CD8-positive, alpha-beta memory T cell (primary cell): Measurements from ENCODE around the gene NHLH2. TPM values are rescaled to one million over a fixed set of nuclear protein-coding genes. Genes with fewer than 3 reads are reported as not detected.
A peak's percentile ranks its signal among the peaks of the same experiment; 100 is the strongest.

Source experiments
- CTCF ChIA-PET: fragments of 350-600 bp; sonication (Branson Sonifier 250); formaldehyde crosslinking; loops from one replicate; lab custom pipeline; 2021; ENCODE audit warnings: antibody characterized with exemption; lab: Charles Lee
- POLR2A ChIA-PET: fragments of 350-600 bp; sonication (Branson Sonifier 250); formaldehyde crosslinking; loops from one replicate; lab custom pipeline; 2021; ENCODE audit warnings: antibody characterized with exemption; lab: Charles Lee
- DNase-seq, 5 donors: peaks; one replicate each; pipeline versions ENCODE4 v3.0.0 to v3.0.0-alpha.2; 2020 to 2022; ENCODE audit warnings: mixed read lengths in 1 of 5
- H3K27ac ChIP-seq: one replicate; pipeline ENCODE4 v1.7.0; 2013; ENCODE audit warnings: low read depth, mild to moderate bottlenecking, low read length, moderate library complexity
- H3K27me3 ChIP-seq: 2 replicates; pipeline ENCODE4 v1.7.0; 2013; ENCODE audit warnings: low read length, mild to moderate bottlenecking; ENCODE audit not compliant: insufficient read depth, poor library complexity, severe bottlenecking
- H3K36me3 ChIP-seq: 2 replicates; pipeline ENCODE4 v1.7.0; 2013; ENCODE audit warnings: mild to moderate bottlenecking, low read length, moderate library complexity; ENCODE audit not compliant: insufficient read depth
- H3K4me1 ChIP-seq: 2 replicates; pipeline ENCODE4 v1.7.0; 2013; ENCODE audit warnings: mild to moderate bottlenecking, low read length, moderate library complexity; ENCODE audit not compliant: insufficient read depth
- H3K4me3 ChIP-seq: 2 replicates; pipeline ENCODE4 v1.7.0; 2013; ENCODE audit warnings: mild to moderate bottlenecking, low read length
- H3K9me3 ChIP-seq: 2 replicates; pipeline ENCODE4 v1.7.0; 2013; ENCODE audit warnings: mild to moderate bottlenecking, low read length
- H3K27ac Mint-ChIP-seq, 8 donors: one replicate each; pipeline ENCODE4 v1.8.0; 2020 to 2021; ENCODE audit warnings: mixed read lengths in 8 of 8, mild to moderate bottlenecking in 6 of 8, inconsistent platforms in 3 of 8, moderate library complexity in 3 of 8
- H3K27me3 Mint-ChIP-seq, 2 donors: one replicate each; pipeline ENCODE4 v1.8.0; 2020 to 2021; ENCODE audit warnings: mixed read lengths in 2 of 2, mild to moderate bottlenecking in 1 of 2, moderate library complexity in 1 of 2
- H3K36me3 Mint-ChIP-seq, 3 donors: one replicate each; pipeline ENCODE4 v1.8.0; 2020 to 2021; ENCODE audit warnings: mixed read lengths in 3 of 3, inconsistent platforms in 1 of 3, mild to moderate bottlenecking in 1 of 3
- H3K4me1 Mint-ChIP-seq, 3 donors: one replicate each; pipeline ENCODE4 v1.8.0; 2020 to 2021; ENCODE audit warnings: mixed read lengths in 3 of 3, inconsistent platforms in 1 of 3, mild to moderate bottlenecking in 1 of 3
- H3K4me3 Mint-ChIP-seq, 7 donors: one replicate each; pipeline ENCODE4 v1.8.0; 2020 to 2021; ENCODE audit warnings: mixed read lengths in 7 of 7, mild to moderate bottlenecking in 6 of 7, moderate library complexity in 4 of 7, inconsistent platforms in 2 of 7
- H3K9me3 Mint-ChIP-seq, 5 donors: one replicate each; pipeline ENCODE4 v1.8.0; 2020 to 2022; ENCODE audit warnings: mixed read lengths in 5 of 5, mild to moderate bottlenecking in 3 of 5, moderate library complexity in 2 of 5, inconsistent platforms in 1 of 5
- polyA plus RNA-seq: library from polyadenylated mRNA; unstranded; fragments of 300-500 nt; fragmentation: Illumina TruSeq; gene quantifications from one replicate; pipeline ENCODE4 v1.2.3, GENCODE V29; 2021
- total RNA-seq, 2 experiments: library from RNA; stranded (reverse); gene quantifications; one replicate each; pipeline ENCODE4 v1.2.3, GENCODE V29; 2021

NHLH2 gene
- total and polyA plus RNA-seq, 3 experiments from 2014 or later, result not detected

DNA sequence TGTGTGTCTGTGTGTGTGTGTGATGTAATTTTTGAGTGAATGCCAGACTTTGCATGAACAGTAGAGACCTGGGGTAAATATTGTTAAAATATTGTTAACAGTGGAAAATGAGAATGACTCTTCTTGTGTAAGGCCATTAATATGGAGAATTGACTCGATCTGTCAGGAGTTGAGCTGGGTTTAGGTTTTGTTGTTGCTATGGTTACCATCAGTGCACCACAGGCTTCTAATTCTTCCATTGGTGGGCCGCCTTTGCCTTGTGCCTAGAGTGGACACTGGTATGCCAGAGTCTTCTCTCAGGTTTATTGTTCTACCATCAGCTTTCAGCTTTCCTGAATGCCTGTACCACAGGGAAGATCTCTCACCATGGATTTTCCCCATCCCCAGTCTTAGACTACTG, 10.0 kb upstream of the NHLH2 start:
- H3K4me1 ChIP-seq, result no peaks in the 10 kb centered on the region
- H3K36me3 Mint-ChIP-seq, result no peaks in the 10 kb centered on the region
- DNase-seq, result no peak
- no peak overlapping the region for H3K4me3 ChIP-seq
- no peak overlapping the region for H3K27ac ChIP-seq
- peaks cover 4 to 19% (median 11%) of the 10 kb centered on the region in 5 donors for H3K9me3 Mint-ChIP-seq
- H3K27ac Mint-ChIP-seq, result no peak overlapping the region
- peaks cover 13 to 32% of the 10 kb centered on the region in 2 donors for H3K27me3 Mint-ChIP-seq
- H3K36me3 ChIP-seq, result no peaks in the 10 kb centered on the region
- H3K4me1 Mint-ChIP-seq, result no peaks in the 10 kb centered on the region
- ChIA-PET POLR2A (no interaction called here), CTCF (no interaction called here)
- H3K27me3 ChIP-seq, result no peaks in the 10 kb centered on the region
- H3K4me3 Mint-ChIP-seq, result no peak overlapping the region
- no peaks in the 10 kb centered on the region for H3K9me3 ChIP-seq

DNA sequence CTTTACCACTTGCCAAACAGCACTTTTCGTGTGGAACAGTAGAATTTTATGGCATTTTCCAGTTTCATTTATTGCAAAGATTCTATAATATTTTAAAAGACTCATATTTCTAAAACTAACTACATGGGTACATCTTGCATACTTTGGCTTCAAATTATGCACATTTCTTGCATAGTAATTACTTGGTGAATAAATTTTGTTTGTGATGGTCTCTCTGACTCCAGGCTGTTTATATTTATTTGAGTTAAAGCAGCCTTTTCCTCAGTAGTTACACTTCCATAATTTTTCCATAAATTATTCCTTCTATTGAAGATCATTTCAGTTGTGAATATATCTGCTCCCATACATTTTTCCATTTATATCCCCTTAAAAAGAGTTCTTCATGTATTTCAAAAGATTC, 6.9 kb upstream of the NHLH2 start:
- no peaks in the 10 kb centered on the region for H3K27me3 ChIP-seq
- no peak overlapping the region for H3K27ac ChIP-seq
- H3K36me3 ChIP-seq, result no peaks in the 10 kb centered on the region
- H3K27ac Mint-ChIP-seq, result no peak overlapping the region
- H3K36me3 Mint-ChIP-seq, result no peaks in the 10 kb centered on the region
- H3K4me3 ChIP-seq, result no peak overlapping the region
- ChIA-PET POLR2A (no interaction called here), CTCF (no interaction called here)
- no peaks in the 10 kb centered on the region for H3K4me1 ChIP-seq
- no peak overlapping the region for H3K4me3 Mint-ChIP-seq
- no peak for DNase-seq
- no peaks in the 10 kb centered on the region for H3K9me3 ChIP-seq
- no peaks in the 10 kb centered on the region for H3K4me1 Mint-ChIP-seq
- peaks cover 4 to 19% (median 11%) of the 10 kb centered on the region in 5 donors for H3K9me3 Mint-ChIP-seq
- H3K27me3 Mint-ChIP-seq, result peaks cover 11 to 48% of the 10 kb centered on the region in 2 donors

DNA sequence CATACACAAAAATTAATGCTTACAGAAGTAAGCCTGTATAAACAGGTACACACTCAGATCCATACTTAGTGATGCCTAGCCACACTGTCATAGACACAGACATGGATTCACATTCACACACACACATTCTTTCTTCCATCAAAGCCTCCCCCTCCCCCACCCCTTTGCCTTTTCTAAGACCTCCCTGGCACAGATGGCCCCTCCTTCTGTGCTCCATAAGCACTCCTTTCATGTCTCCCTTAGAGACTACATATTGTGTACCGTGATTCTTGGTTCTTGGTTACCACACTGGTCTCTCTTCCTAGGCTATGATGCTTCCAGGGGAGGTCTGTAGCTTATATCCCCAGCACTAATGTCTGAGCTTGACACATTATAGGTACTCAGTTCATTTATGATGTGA, 2.0 kb upstream of the NHLH2 start:
- Histone ChIP-seq H3K27ac (no peak overlapping the region), H3K4me1 (no peaks in the 10 kb centered on the region), H3K4me3 (no peak overlapping the region), H3K9me3 (no peaks in the 10 kb centered on the region), H3K27me3 (peaks cover 18% of the 10 kb centered on the region), H3K36me3 (no peaks in the 10 kb centered on the region)
- H3K4me1 Mint-ChIP-seq, result peaks cover 2 to 10% (median 8%) of the 10 kb centered on the region in 3 donors
- H3K9me3 Mint-ChIP-seq, result peaks cover 0 to 2% (median 0%) of the 10 kb centered on the region in 5 donors
- DNase-seq, result no peak
- CTCF ChIA-PET, result no interaction called here
- POLR2A ChIA-PET, result no interaction called here
- no peak overlapping the region for H3K27ac Mint-ChIP-seq
- H3K4me3 Mint-ChIP-seq, result no peak overlapping the region
- H3K36me3 Mint-ChIP-seq, result no peaks in the 10 kb centered on the region
- H3K27me3 Mint-ChIP-seq, result peaks cover 15 to 64% of the 10 kb centered on the region in 2 donors

DNA sequence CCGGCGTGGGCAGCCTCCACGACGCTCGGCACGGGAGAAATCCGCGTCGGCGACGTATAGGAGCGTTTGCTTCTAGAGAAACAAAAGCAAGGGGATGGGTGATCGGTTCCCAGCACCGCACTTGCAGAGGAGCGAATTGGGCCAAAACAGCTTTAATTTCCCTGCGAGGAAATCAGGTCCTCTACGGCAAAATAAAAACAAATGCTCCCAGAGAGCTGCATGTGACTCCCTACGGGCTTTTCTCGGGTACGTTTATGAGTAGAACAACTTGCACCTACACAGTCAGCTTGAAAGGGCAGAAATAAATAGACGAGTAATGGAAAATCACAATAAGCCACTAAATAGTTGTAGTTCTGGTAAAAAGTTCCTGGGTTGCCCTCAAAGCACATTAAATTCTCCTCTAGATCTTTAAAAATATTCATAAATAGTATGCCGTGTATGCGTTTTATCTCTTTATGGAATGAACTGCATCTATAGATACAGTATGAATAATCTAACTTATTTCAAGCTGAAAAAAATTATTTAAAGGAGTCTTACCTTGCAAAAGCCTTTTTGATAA, 1.2 kb downstream of the NHLH2 start:
- H3K27ac Mint-ChIP-seq, result no peak overlapping the region
- Histone ChIP-seq H3K4me1 (no peaks in the 10 kb centered on the region), H3K9me3 (no peaks in the 10 kb centered on the region), H3K36me3 (no peaks in the 10 kb centered on the region), H3K27me3 (peaks cover 18% of the 10 kb centered on the region), H3K4me3 (no peak overlapping the region), H3K27ac (no peak overlapping the region)
- H3K27me3 Mint-ChIP-seq, result peaks cover 23 to 78% of the 10 kb centered on the region in 2 donors
- DNase-seq, result no peak
- H3K4me1 Mint-ChIP-seq, result peaks cover 4 to 10% (median 8%) of the 10 kb centered on the region in 3 donors
- CTCF ChIA-PET, result no interaction called here
- POLR2A ChIA-PET, result no interaction called here
- H3K9me3 Mint-ChIP-seq, result peaks cover 0 to 2% (median 0%) of the 10 kb centered on the region in 5 donors
- no peaks in the 10 kb centered on the region for H3K36me3 Mint-ChIP-seq
- H3K4me3 Mint-ChIP-seq, result peak overlapping the region in 2 of 7 donors; percentile 28 to 29

DNA sequence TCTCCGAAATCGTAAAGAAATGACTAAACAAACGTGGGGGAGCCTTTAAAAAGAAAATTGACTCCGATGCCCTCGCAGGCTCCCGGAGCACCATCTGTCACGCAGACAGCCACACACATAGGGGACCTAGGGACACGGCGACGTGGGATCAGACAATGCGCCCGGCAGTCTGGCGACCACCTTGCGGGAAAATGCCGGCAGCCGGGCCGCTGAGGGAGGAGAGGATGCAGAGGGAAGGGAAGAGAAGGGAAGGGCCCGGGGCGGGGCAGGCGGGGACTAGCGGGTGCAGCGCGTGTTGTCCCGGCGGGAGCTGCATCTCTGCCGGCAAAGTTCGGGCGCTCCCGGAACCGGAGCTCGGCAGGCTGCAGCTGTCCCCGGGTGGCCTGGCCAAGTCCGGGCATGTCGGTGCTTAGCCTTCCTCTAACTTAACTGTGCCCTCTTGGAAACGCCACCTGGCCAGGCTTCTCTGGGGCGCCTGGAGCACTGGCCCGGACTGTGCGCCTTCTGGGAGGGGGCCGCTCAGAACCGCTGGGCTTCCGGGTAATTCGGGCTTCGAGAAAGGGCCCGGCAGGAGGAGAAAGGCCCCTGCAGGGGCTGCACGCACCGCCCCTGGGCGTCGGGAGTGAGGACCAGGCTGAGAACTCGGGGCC, 1.8 kb downstream of the NHLH2 start:
- ChIA-PET POLR2A (no interaction called here), CTCF (no interaction called here)
- Mint-ChIP-seq H3K9me3 (peaks cover 0 to 2% (median 0%) of the 10 kb centered on the region in 5 donors), H3K4me3 (peak overlapping the region in 6 of 7 donors; percentile 6 to 72 (median 60)), H3K4me1 (peaks cover 4 to 10% (median 8%) of the 10 kb centered on the region in 3 donors), H3K27me3 (peaks cover 21 to 78% of the 10 kb centered on the region in 2 donors), H3K27ac (no peak overlapping the region), H3K36me3 (no peaks in the 10 kb centered on the region)
- Histone ChIP-seq H3K27ac (no peak overlapping the region), H3K9me3 (no peaks in the 10 kb centered on the region), H3K4me3 (no peak overlapping the region), H3K4me1 (no peaks in the 10 kb centered on the region), H3K27me3 (peaks cover 18% of the 10 kb centered on the region), H3K36me3 (no peaks in the 10 kb centered on the region)
- no peak for DNase-seq

DNA sequence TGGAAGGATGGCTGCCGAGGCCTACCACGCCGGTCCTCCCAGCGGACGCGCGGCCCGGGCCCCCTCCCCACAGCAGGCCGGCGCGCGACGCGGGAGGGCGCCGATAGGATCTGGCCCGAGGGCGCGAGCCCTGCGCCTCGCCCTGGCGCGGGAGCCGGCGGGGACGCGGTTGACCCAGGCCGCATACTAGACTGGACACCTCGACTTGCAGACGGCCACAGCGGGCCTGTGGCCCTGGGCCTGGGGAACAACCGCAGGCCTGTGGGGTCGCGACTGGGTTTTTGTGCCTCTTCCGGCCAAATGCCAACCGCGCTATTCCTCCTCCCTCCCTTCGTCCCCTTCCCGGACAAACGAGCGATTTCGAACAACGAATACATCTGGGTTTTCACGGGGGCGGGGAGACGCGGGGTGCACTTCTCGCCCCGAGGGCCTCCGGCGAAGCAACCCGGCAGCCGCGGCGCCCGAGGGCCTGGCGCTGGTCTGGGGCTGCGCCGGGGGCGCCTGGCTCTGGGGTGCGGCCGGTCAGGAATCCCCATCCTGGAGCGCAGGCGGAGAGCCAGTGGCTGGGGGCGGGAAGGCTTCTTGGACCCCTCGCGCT, 2.4 kb downstream of the NHLH2 start:
- H3K9me3 Mint-ChIP-seq, result peaks cover 0 to 2% (median 0%) of the 10 kb centered on the region in 5 donors
- peaks cover 4 to 10% (median 8%) of the 10 kb centered on the region in 3 donors for H3K4me1 Mint-ChIP-seq
- DNase-seq, result no peak
- POLR2A ChIA-PET, result no interaction called here
- peaks cover 25 to 79% of the 10 kb centered on the region in 2 donors for H3K27me3 Mint-ChIP-seq
- Histone ChIP-seq H3K36me3 (no peaks in the 10 kb centered on the region), H3K27ac (no peak overlapping the region), H3K9me3 (no peaks in the 10 kb centered on the region), H3K27me3 (peaks cover 18% of the 10 kb centered on the region), H3K4me1 (no peaks in the 10 kb centered on the region), H3K4me3 (no peak overlapping the region)
- CTCF ChIA-PET, result no interaction called here
- no peaks in the 10 kb centered on the region for H3K36me3 Mint-ChIP-seq
- H3K4me3 Mint-ChIP-seq, result peak overlapping the region in 3 of 7 donors; percentile 57 to 72 (median 69)
- H3K27ac Mint-ChIP-seq, result no peak overlapping the region

DNA sequence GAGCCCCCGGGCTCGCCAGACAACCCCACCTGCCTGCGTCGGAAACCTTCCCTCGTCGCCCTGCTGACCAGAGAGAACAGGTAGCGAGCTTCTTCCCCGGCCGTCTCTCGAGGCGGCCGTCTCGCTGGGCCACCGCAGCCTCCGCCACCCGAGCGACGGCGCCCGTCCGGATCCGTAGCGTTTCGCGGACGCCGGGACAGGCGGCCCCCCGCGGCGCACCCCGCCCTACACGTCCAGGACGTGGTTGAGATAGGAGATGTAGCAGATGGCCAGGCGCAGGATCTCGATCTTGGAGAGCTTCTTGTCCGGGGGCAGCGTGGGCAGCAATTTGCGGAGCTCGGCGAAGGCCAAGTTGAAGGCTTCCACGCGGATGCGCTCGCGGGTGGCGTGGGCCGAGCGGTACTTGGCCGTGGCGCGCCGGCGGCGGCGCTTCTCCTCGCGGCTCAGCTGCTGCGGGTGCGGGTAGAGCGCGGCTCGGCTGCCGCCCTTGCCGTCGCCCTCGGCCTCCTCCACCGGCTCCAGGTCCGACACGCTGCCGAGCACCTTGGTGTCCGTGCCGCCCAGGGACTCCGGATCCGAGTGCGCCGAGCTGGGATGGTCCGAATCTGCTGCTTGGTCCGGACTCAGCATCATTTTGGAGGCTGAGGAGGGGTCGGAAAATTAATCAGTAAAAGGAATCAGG, 3.0 kb downstream of the NHLH2 start:
- H3K27ac ChIP-seq, result no peak overlapping the region
- POLR2A ChIA-PET, result no interaction called here
- H3K4me3 ChIP-seq, result no peak overlapping the region
- Mint-ChIP-seq H3K27ac (peak overlapping the region in 1 of 8 donors; percentile 24), H3K27me3 (peaks cover 31 to 80% of the 10 kb centered on the region in 2 donors), H3K4me1 (peaks cover 4 to 10% (median 8%) of the 10 kb centered on the region in 3 donors), H3K9me3 (peaks cover 0 to 2% (median 0%) of the 10 kb centered on the region in 5 donors), H3K36me3 (no peaks in the 10 kb centered on the region), H3K4me3 (no peak overlapping the region)
- peaks cover 18% of the 10 kb centered on the region for H3K27me3 ChIP-seq
- CTCF ChIA-PET, result no interaction called here
- no peak for DNase-seq
- no peaks in the 10 kb centered on the region for H3K36me3 ChIP-seq
- H3K4me1 ChIP-seq, result no peaks in the 10 kb centered on the region
- no peaks in the 10 kb centered on the region for H3K9me3 ChIP-seq

DNA sequence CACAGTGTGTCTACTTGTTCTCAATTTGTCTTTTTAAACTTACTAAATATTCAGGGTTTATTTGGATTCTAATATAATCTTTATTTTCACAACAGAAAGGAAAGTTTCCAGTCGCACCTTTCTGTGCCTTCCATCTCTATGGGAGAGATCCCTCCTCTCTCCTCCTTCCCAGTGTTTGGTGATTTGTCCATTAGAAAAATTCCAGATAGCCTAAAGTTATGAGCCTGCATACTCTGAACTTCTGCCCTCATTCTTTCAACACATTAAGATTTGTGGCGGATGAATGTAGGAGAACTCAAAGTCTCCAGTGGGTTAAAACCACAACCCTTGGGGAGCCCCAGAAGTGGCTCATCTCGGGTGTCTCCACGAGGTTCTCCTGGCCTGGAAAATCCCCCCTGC, 3.6 kb downstream of the NHLH2 start:
- Mint-ChIP-seq H3K4me3 (no peak overlapping the region), H3K27ac (peak overlapping the region in 1 of 8 donors; percentile 24), H3K36me3 (no peaks in the 10 kb centered on the region), H3K4me1 (peaks cover 4 to 10% (median 8%) of the 10 kb centered on the region in 3 donors), H3K9me3 (peaks cover 0 to 2% (median 0%) of the 10 kb centered on the region in 5 donors), H3K27me3 (peaks cover 35 to 80% of the 10 kb centered on the region in 2 donors)
- H3K27me3 ChIP-seq, result peaks cover 18% of the 10 kb centered on the region
- no peak overlapping the region for H3K4me3 ChIP-seq
- CTCF ChIA-PET, result no interaction called here
- DNase-seq, result no peak
- H3K9me3 ChIP-seq, result no peaks in the 10 kb centered on the region
- H3K4me1 ChIP-seq, result no peaks in the 10 kb centered on the region
- no peak overlapping the region for H3K27ac ChIP-seq
- H3K36me3 ChIP-seq, result no peaks in the 10 kb centered on the region
- POLR2A ChIA-PET, result no interaction called here
